H1 (cell line): ENCODE measurements around the gene KRTAP10-2. TPM values are rescaled to one million over a fixed set of nuclear protein-coding genes. Genes with fewer than 3 reads are reported as not detected.
A peak's percentile ranks its signal among the peaks of the same experiment; 100 is the strongest.

Experiments
- CTCF ChIA-PET: fragments of 300-600 bp; sonication (Branson Sonifier 250); formaldehyde crosslinking; loops from one replicate; lab custom pipeline; 2021; ENCODE audit not compliant: partially characterized antibody; lab: Charles Lee
- POLR2A ChIA-PET: fragments of 300-600 bp; sonication (Branson Sonifier 250); formaldehyde crosslinking; loops from one replicate; lab custom pipeline; 2021; ENCODE audit warnings: inconsistent platforms; ENCODE audit not compliant: partially characterized antibody; lab: Charles Lee
- DNase-seq, 2 experiments: peaks; one replicate each; pipeline versions ENCODE4 v3.0.0 to v3.0.0-alpha.2; 2010 to 2022; ENCODE audit warnings: low spot score in 2 of 2, low read depth in 1 of 2, mixed read lengths in 1 of 2
- FAIRE-seq: peaks from 2 replicates; lab custom pipeline; 2011; peaks lifted over from hg19 to GRCh38; lab: Jason Lieb, UNC
- H2AFZ ChIP-seq: 2 replicates; pipeline ENCODE4 v1.8.1; 2012; ENCODE audit warnings: low read length, inconsistent platforms
- H2AK5ac ChIP-seq: 2 replicates; pipeline ENCODE4 v1.6.1; 2013; ENCODE audit warnings: low read depth, low read length
- H2BK120ac ChIP-seq: replicated peaks from 2 replicates; pipeline ENCODE3; 2013; ENCODE audit warnings: low read depth, low read length, inconsistent platforms
- H2BK12ac ChIP-seq: 2 replicates; pipeline ENCODE4 v1.6.1; 2013; ENCODE audit warnings: low read depth, low read length
- H2BK15ac ChIP-seq: 2 replicates; pipeline ENCODE4 v1.6.1; 2013; ENCODE audit warnings: low read length
- H2BK20ac ChIP-seq: 2 replicates; pipeline ENCODE4 v1.6.1; 2013; ENCODE audit warnings: low read length
- H2BK5ac ChIP-seq: 2 replicates; pipeline ENCODE4 v1.6.1; 2013; ENCODE audit warnings: low read depth, low read length
- H3K14ac ChIP-seq: 2 replicates; pipeline ENCODE4 v1.6.1; 2013; ENCODE audit warnings: inconsistent platforms; ENCODE audit not compliant: insufficient read length
- H3K18ac ChIP-seq: 2 replicates; pipeline ENCODE4 v1.6.1; 2013; ENCODE audit warnings: low read length; ENCODE audit errors: extremely low read depth
- H3K23ac ChIP-seq: 2 replicates; pipeline ENCODE4 v1.6.1; 2013; ENCODE audit warnings: inconsistent platforms; ENCODE audit not compliant: insufficient read length
- H3K23me2 ChIP-seq: 2 replicates; pipeline ENCODE4 v1.6.1; 2013; ENCODE audit warnings: low read depth, low read length
- H3K27ac ChIP-seq: 2 replicates; pipeline ENCODE4 v1.6.1; 2011; ENCODE audit warnings: low read depth, low read length, inconsistent platforms
- H3K27me3 ChIP-seq, 4 experiments: replicated peaks in 1 of 4; 1 replicate in 1 of 4; 2 replicates in 3 of 4; pipeline versions ENCODE4 v1.6.1 to v1.8.1; 2011 to 2013; ENCODE audit warnings: low read length in 3 of 4, mild to moderate bottlenecking in 3 of 4, inconsistent platforms in 2 of 4, mixed read lengths in 2 of 4, moderate library complexity in 1 of 4; ENCODE audit not compliant: control insufficient read depth in 3 of 4, insufficient read depth in 3 of 4; ENCODE audit errors: extremely low read depth in 1 of 4
- H3K36me3 ChIP-seq, 4 experiments: 2 replicates each; pipeline versions ENCODE4 v1.6.1 to v1.8.1; 2011 to 2013; ENCODE audit warnings: mild to moderate bottlenecking in 4 of 4, low read length in 3 of 4, moderate library complexity in 2 of 4, control low read depth in 1 of 4, inconsistent platforms in 1 of 4; ENCODE audit not compliant: insufficient read depth in 4 of 4, control insufficient read depth in 2 of 4
- H3K4ac ChIP-seq: replicated peaks from 2 replicates; pipeline ENCODE3; 2013; ENCODE audit warnings: low read length, low read depth, mixed read lengths, inconsistent platforms; ENCODE audit not compliant: insufficient read length
- H3K4me1 ChIP-seq, 4 experiments: replicated peaks in 1 of 4; 1 replicate in 1 of 4; 2 replicates in 3 of 4; pipeline versions ENCODE4 v1.6.1 to v1.8.1; 2011 to 2013; ENCODE audit warnings: low read length in 3 of 4, inconsistent platforms in 2 of 4, mixed read lengths in 1 of 4; ENCODE audit not compliant: insufficient read depth in 4 of 4, control insufficient read depth in 3 of 4
- H3K4me2 ChIP-seq, 2 experiments: 2 replicates each; pipeline versions ENCODE4 v1.6.1 to v1.8.1; 2011 to 2013; ENCODE audit warnings: low read depth in 2 of 2, low read length in 2 of 2, control low read depth in 1 of 2, inconsistent platforms in 1 of 2, mild to moderate bottlenecking in 1 of 2; ENCODE audit not compliant: insufficient read depth in 1 of 2
- H3K4me3 ChIP-seq, 4 experiments: fragments of 200-600, 300-600 bp in 1 of 4; sonication (generic), shearing (Covaris generic), sonication (Bioruptor Twin) in 1 of 4; 2 replicates each; pipeline versions ENCODE4 v1.5.1 to v1.8.1; 2011 to 2016; ENCODE audit warnings: low read length in 4 of 4, low read depth in 3 of 4, control low read depth in 2 of 4, inconsistent platforms in 2 of 4, mild to moderate bottlenecking in 2 of 4, mixed read lengths in 1 of 4, moderate library complexity in 1 of 4; ENCODE audit not compliant: insufficient read depth in 2 of 4; ENCODE audit errors: extremely low read depth in 1 of 4
- H3K56ac ChIP-seq: replicated peaks from 2 replicates; pipeline ENCODE3; 2013; ENCODE audit warnings: low read depth, mild to moderate bottlenecking, mixed read lengths, low read length, inconsistent platforms; ENCODE audit not compliant: insufficient read length
- H3K79me1 ChIP-seq: 2 replicates; pipeline ENCODE4 v1.6.1; 2013; ENCODE audit warnings: low read depth, low read length, control low read depth
- H3K79me2 ChIP-seq, 2 experiments: 2 replicates each; pipeline versions ENCODE4 v1.6.1 to v1.8.1; 2012 to 2013; ENCODE audit warnings: low read length in 2 of 2, mild to moderate bottlenecking in 2 of 2, inconsistent platforms in 1 of 2; ENCODE audit not compliant: insufficient read depth in 2 of 2, control insufficient read depth in 1 of 2
- H3K9ac ChIP-seq, 4 experiments: replicated peaks in 1 of 4; 1 replicate in 1 of 4; 2 replicates in 3 of 4; pipeline versions ENCODE4 v1.6.1 to v1.8.1; 2011 to 2013; ENCODE audit warnings: low read depth in 3 of 4, low read length in 3 of 4, control low read depth in 2 of 4, mild to moderate bottlenecking in 2 of 4, moderate library complexity in 2 of 4, inconsistent platforms in 1 of 4; ENCODE audit errors: extremely low read depth in 1 of 4
- H3K9me3 ChIP-seq, 2 experiments: 2 replicates each; pipeline versions ENCODE4 v1.6.1 to v1.8.1; 2012 to 2013; ENCODE audit warnings: mild to moderate bottlenecking in 2 of 2, moderate library complexity in 2 of 2, control low read depth in 1 of 2, inconsistent platforms in 1 of 2, low read depth in 1 of 2, low read length in 1 of 2, mixed read lengths in 1 of 2; ENCODE audit not compliant: insufficient read depth in 2 of 2
- H4K20me1 ChIP-seq, 2 experiments: replicated peaks in 1 of 2; 2 replicates each; pipeline versions ENCODE3 to v1.8.1; 2011 to 2013; ENCODE audit warnings: inconsistent platforms in 2 of 2, low read length in 2 of 2, mild to moderate bottlenecking in 1 of 2; ENCODE audit not compliant: insufficient read depth in 2 of 2, control insufficient read depth in 1 of 2
- H4K5ac ChIP-seq: 2 replicates; pipeline ENCODE4 v1.6.1; 2013; ENCODE audit warnings: low read length, low read depth, mixed read lengths, inconsistent platforms; ENCODE audit not compliant: insufficient read length
- H4K8ac ChIP-seq: 2 replicates; pipeline ENCODE4 v1.8.0; 2013; ENCODE audit warnings: mild to moderate bottlenecking, moderate library complexity, low read length, inconsistent platforms; ENCODE audit not compliant: insufficient read depth; ENCODE audit errors: extremely low read depth
- H4K91ac ChIP-seq: replicated peaks from 2 replicates; pipeline ENCODE3; 2013; ENCODE audit warnings: low read length, mixed read lengths, inconsistent platforms; ENCODE audit not compliant: insufficient read length
- KDM1A ChIP-seq: fragments of 200-600, 300-600 bp; sonication (generic); IDR thresholded peaks from 2 replicates; pipeline ENCODE4 v1.7.1; 2016; ENCODE audit warnings: mild to moderate bottlenecking, low read length, borderline replicate concordance
- TCF12 ChIP-seq: IDR thresholded peaks from 2 replicates; pipeline ENCODE4 v1.6.1; 2011; ENCODE audit warnings: low read depth, mild to moderate bottlenecking, low read length
- WGBS, 2 experiments: shearing (Covaris generic) in 1 of 2; methylation state at CpG; one replicate each; pipeline versions ENCODE4 v1.1.6 to v1.1.7; 2013 to 2015; ENCODE audit warnings: low lambda C conversion rate in 2 of 2, mixed read lengths in 2 of 2, inconsistent platforms in 1 of 2, low coverage in 1 of 2, missing lambda C conversion rate in 1 of 2; ENCODE audit not compliant: insufficient replicate concordance in 2 of 2, insufficient coverage in 1 of 2, insufficient read length in 1 of 2; ENCODE audit errors: extremely low coverage in 1 of 2, missing lambda C conversion rate in 1 of 2; 5-methylcytosine and 5-hydroxymethylcytosine counted together
- polyA plus RNA-seq, 7 experiments: library from polyadenylated mRNA; depleted of rRNA in 3 of 7; stranded (reverse) in 5 of 7; unstranded in 2 of 7; fragments of >200 nt in 5 of 7; fragments of 200-250 nt in 2 of 7; gene quantifications; 1 replicate in 5 of 7; 2 replicates in 1 of 7; 4 replicates in 1 of 7; pipeline versions ENCODE4 v1.2.1 to v1.2.3, GENCODE V29; 2011 to 2013; ENCODE audit warnings: missing spikeins in 2 of 7, mixed read lengths in 2 of 7
- total RNA-seq: library from RNA; stranded (reverse); fragmentation: NEBNext Ultra II Directional; extraction: Animal tissue kit (Norgen Biotek cat#: 25700); gene quantifications from 2 replicates; pipeline ENCODE4 v1.2.1, GENCODE V29; 2021

The KRTAP10-2 gene
- total and polyA plus RNA-seq, 2 of the 8 experiments (the other 6 are each of a cell fraction or from before 2014, with no cell fraction given) = 0.11 TPM; not detected in 1

DNA sequence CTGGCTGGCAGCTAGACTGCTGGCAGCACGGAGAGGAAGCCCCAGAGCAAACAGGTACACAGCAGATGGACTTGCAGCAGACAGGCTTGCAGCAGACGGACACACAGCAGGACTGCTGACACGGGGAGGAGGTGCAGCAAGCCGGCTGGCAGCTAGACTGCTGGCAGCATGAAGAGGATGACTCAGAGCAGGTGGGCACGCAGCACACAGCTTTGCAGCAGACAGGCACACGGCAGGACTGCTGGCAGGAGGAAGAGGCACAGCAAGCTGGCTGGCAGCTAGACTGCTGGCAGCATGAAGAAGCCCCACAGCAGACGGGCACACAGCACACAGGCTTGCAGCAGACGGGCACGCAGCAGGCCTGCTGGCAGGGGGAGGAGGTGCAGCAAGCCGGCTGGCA is 498 bp downstream of the KRTAP10-2 start:
- no peak for FAIRE-seq
- Histone ChIP-seq H4K91ac (peak overlapping the region; percentile 34), H3K23me2 (no peaks in the 10 kb centered on the region), H3K4me1 (peaks cover 9 to 35% (median 17%) of the 10 kb centered on the region in 4 experiments), H3K4me3 (no peak overlapping the region), H3K23ac (no peak overlapping the region), H3K4me2 (no peak overlapping the region; a peak in 1 of 4 replicates), H3K14ac (no peak overlapping the region), H3K18ac (peak overlapping the region; percentile 83), H3K27ac (no peak overlapping the region), H4K20me1 (no peaks in the 10 kb centered on the region), H2BK20ac (peak overlapping the region; percentile 99; the same call in 1 of the 2 replicates), H4K8ac (no peak overlapping the region), H3K79me2 (no peaks in the 10 kb centered on the region), H3K4ac (peak overlapping the region; percentile 95), H2BK15ac (peak overlapping the region; percentile 98; the same call in 1 of the 2 replicates), H3K56ac (no peak overlapping the region), H2AFZ (no peak overlapping the region), H3K27me3 (no peaks in the 10 kb centered on the region), H3K9me3 (no peaks in the 10 kb centered on the region; a peak in 1 of 4 replicates), H2BK12ac (peak overlapping the region; percentile 98; the same call in 1 of the 2 replicates), H2BK5ac (peak overlapping the region; percentile 61), H2AK5ac (peak overlapping the region; percentile 82; the same call in 1 of the 2 replicates), H3K79me1 (no peaks in the 10 kb centered on the region), H2BK120ac (no peak overlapping the region), H3K36me3 (no peaks in the 10 kb centered on the region), H3K9ac (no peak overlapping the region), H4K5ac (no peak overlapping the region)
- ChIA-PET POLR2A (interaction anchor here (1.2 to 1.3 kb wide), 3 partner anchors 11 to 52 kb away, joined by 3 read pairs; partner anchors contain the start of gene KRTAP10-1), CTCF (interaction anchor here (0.7 to 2.3 kb wide), 6 partner anchors 10 to 243 kb away, joined by 3 to 8 read pairs (median 4); no protein-coding TSS in a partner anchor)
- 79% methylated on average over 7 of the region's 10 CpGs; no CpG with 5 or more reads in 1 of the 2 experiments for WGBS, 2 experiments
- no peak for DNase-seq
- no peak for TF ChIP-seq KDM1A
- no peak for TF ChIP-seq TCF12
